ENCODE measurements around the gene DSE. TPM values are rescaled to one million over a fixed set of nuclear protein-coding genes. Genes with fewer than 3 reads are reported as not detected.
"Not testable (repeated sequence)": the region's sequence is repeated elsewhere in the genome, so short reads cannot be mapped to it uniquely, and the experiment has no call there.

Gene DSE
- total RNA-seq = 10 to 100 TPM; 27.8 to 42.1 (median 31.5) TPM

DNA sequence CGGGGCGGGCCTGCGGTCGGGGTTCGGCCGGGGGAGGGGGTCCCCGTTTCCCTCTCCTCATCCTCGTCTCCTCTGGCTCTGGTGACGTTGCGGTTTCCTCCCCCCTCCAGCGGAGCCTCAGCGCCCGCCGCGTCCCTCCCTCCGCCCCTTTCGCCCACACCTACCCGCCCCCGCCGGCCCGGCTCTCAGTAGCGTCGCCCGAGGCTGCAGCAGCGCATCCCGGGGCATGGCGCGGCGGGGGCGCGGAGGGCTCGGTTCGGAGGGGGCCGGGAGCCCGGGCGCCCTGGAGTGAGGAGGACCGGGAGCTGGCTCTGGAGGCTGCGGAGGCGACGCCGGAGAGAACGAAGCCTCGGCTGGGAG lies at the start of gene DSE:
Gene DSE (plus strand): TSS at position 188 of the 360 bp plus-strand sequence. CDS start 28,304 bp downstream, outside the sequence.
- intact Hi-C loops (cut with DNase I) = loop anchor here (5.0 kb wide), 1 partner anchor 88 kb away; no protein-coding TSS in a partner anchor
- H3K4me3 ChIP-seq = peak within 1 kb of the TSS; percentile 79 to 91 (median 83)
- TF ChIP-seq POLR2A (IDR thresholded peaks at IDR 0.05; ENCODE audit: low read depth) (peak; percentile 70), POLR2AphosphoS5 (IDR thresholded peaks at IDR 0.05) (peak; percentile 76 to 92), EP300 (IDR thresholded peaks at IDR 0.05) (no peak)
- TF ChIP-seq, protein P1, sequence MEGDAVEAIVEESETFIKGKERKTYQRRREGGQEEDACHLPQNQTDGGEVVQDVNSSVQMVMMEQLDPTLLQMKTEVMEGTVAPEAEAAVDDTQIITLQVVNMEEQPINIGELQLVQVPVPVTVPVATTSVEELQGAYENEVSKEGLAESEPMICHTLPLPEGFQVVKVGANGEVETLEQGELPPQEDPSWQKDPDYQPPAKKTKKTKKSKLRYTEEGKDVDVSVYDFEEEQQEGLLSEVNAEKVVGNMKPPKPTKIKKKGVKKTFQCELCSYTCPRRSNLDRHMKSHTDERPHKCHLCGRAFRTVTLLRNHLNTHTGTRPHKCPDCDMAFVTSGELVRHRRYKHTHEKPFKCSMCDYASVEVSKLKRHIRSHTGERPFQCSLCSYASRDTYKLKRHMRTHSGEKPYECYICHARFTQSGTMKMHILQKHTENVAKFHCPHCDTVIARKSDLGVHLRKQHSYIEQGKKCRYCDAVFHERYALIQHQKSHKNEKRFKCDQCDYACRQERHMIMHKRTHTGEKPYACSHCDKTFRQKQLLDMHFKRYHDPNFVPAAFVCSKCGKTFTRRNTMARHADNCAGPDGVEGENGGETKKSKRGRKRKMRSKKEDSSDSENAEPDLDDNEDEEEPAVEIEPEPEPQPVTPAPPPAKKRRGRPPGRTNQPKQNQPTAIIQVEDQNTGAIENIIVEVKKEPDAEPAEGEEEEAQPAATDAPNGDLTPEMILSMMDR (IDR thresholded peaks at IDR 0.05) = no peak
- peak within 1 kb of the TSS; percentile 92 to 98 (median 94) for H3K27ac ChIP-seq (replicated peaks in 1 of 4)
- WGBS = 0% methylated on average over 3 of the region's 43 CpGs
- peak; percentile 95 for DNase-seq (ENCODE audit: extremely low spot score)
- H3K27me3 ChIP-seq = no peaks in the 10 kb centered on the region
- no peaks in the 10 kb centered on the region for H3K9me3 ChIP-seq
- H3K4me1 ChIP-seq = peaks cover 3 to 26% (median 19%) of the 10 kb centered on the region in 4 donors
- H3K36me3 ChIP-seq = no peaks in the 10 kb centered on the region

DNA sequence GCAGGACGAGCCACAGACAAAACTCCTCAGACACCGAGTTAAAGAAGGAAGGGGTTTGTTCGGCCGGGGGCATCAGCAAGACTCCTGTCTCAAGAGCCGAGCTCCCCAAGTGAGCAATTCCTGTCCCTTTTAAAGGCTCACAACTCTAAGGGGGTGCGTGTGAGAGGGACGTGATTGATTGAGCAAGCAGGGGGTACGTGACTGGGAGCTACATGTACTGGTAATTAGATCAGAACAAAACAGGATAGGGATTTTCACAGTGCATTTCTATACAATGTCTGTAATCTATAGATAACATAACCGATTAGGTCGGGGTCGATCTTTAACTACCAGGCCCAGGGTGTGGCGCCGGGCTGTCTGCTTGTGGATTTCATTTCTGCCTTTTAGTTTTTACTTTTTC lies 48.8 kb upstream of the DSE start:
- intact Hi-C loops (cut with DNase I); DNase-seq (ENCODE audit: extremely low spot score); H3K9me3 ChIP-seq; H3K36me3 ChIP-seq; H3K27ac ChIP-seq (replicated peaks in 1 of 4); H3K4me3 ChIP-seq; H3K27me3 ChIP-seq: not testable (repeated sequence)
- peaks cover 3 to 14% (median 8%) of the 10 kb centered on the region in 4 donors for H3K4me1 ChIP-seq
- 95% methylated on average over 13 of the region's 13 CpGs for WGBS

DNA sequence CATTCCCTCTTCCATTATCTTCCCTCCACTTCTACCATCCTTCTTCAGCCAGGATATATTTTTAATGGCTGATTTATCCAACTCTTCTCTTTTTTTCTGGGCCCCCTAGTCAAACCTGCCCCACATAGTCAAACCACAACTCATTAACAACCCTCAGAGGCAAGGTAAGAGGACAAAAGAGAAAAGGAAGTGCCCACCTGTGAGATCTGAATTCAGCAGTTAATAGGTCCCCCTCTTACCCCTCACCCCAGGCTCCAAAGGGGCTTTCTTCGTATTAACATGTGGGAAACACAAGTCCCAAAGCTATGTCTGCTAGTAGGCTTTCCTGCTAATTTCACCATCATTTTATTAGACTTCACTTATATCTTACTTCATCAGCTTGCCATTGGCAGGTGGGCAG lies 46.9 kb upstream of the DSE start:
- Histone ChIP-seq H3K4me3 (no peak overlapping the region), H3K9me3 (no peaks in the 10 kb centered on the region), H3K27me3 (no peaks in the 10 kb centered on the region), H3K27ac (replicated peaks in 1 of 4) (no peak overlapping the region), H3K4me1 (peaks cover 7 to 31% (median 16%) of the 10 kb centered on the region in 4 donors), H3K36me3 (no peaks in the 10 kb centered on the region)
- 96% methylated on average over 1 of the region's 1 CpG for WGBS
- intact Hi-C loops (cut with DNase I) = no loop called here
- TF ChIP-seq, protein P1 (IDR thresholded peaks at IDR 0.05) = no peak
- TF ChIP-seq EP300 (IDR thresholded peaks at IDR 0.05) (no peak), POLR2A (IDR thresholded peaks at IDR 0.05; ENCODE audit: low read depth) (no peak), POLR2AphosphoS5 (IDR thresholded peaks at IDR 0.05) (no peak)
- DNase-seq (ENCODE audit: extremely low spot score) = no peak

DNA sequence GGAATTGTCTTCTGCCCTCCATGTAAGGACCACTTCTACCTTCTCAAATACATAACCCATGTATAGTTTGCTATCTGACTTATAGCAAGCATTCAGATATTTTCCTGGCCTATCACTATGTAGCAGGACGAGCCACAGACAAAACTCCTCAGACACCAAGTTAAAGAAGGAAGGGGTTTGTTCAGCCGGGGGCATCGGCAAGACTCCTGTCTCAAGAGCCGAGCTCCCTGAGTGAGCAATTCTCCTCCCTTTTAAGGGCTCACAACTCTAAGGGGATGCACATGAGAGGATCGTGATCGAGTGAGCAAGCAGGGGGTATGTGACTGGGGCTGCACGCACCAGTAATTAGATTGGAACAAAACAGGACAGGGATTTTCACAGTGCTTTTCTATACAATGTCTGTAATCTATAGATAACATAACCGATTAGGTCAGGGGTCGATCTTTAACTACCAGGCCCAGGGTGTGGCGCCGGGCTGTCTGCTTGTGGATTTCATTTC lies 45.1 kb upstream of the DSE start:
- H3K36me3 ChIP-seq; H3K27me3 ChIP-seq; DNase-seq (ENCODE audit: extremely low spot score); H3K4me3 ChIP-seq; intact Hi-C loops (cut with DNase I); H3K9me3 ChIP-seq; H3K27ac ChIP-seq (replicated peaks in 1 of 4): not testable (repeated sequence)
- H3K4me1 ChIP-seq = peaks cover 7 to 35% (median 19%) of the 10 kb centered on the region in 4 donors
- 97% methylated on average over 11 of the region's 11 CpGs for WGBS

DNA sequence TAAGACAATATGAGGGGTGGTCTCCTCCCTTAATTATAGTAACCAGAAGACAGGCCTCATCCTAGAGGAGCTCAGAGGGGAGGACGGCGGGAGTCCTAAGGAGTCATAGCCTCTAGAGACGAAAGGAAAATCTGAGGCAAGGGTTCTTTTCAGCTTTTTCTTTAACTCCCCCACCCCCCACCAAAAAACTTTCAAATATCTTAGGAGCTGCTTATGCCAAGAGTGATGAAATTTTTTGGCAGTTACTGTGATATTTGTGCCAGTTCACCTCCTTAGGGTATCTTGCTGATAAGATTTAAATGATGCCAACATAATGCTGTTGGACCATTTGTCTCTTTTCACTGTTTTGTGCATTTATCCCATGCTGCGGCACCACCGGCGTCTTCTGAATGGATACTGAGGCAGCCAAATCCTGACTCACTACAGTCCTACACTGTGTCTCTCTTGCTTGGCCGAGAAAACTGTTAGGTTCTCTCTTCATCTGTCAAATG lies 44.5 kb upstream of the DSE start:
- Histone ChIP-seq H3K9me3 (no peaks in the 10 kb centered on the region), H3K4me1 (peaks cover 7 to 35% (median 19%) of the 10 kb centered on the region in 4 donors), H3K36me3 (no peaks in the 10 kb centered on the region), H3K27ac (replicated peaks in 1 of 4) (no peak overlapping the region), H3K4me3 (no peak overlapping the region), H3K27me3 (no peaks in the 10 kb centered on the region)
- TF ChIP-seq POLR2AphosphoS5 (IDR thresholded peaks at IDR 0.05) (no peak), EP300 (IDR thresholded peaks at IDR 0.05) (no peak), POLR2A (IDR thresholded peaks at IDR 0.05; ENCODE audit: low read depth) (no peak)
- TF ChIP-seq, protein P1 (IDR thresholded peaks at IDR 0.05) = no peak
- intact Hi-C loops (cut with DNase I) = no loop called here
- WGBS = 65% methylated on average over 7 of the region's 7 CpGs
- DNase-seq (ENCODE audit: extremely low spot score) = no peak

DNA sequence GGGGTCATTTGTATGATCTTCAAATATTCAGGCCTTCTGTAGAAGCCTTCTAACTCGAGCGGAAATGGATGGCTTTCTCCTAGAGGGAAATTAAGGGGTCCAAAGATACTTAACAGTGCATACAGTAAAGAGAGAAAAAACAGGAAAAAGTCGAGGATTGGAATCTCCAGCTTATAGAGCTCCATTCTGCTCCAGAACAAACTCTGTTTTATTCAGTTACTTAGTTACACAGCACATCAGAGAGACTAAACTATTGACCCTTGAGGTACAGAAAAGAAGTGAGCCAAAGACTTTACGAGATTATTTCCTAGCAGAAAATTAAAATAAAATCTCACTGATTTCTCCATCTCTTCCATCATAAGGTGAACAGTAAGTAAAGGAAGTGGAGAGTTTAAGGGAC lies 43.8 kb upstream of the DSE start:
- H3K9me3 ChIP-seq = no peaks in the 10 kb centered on the region
- TF ChIP-seq EP300 (IDR thresholded peaks at IDR 0.05) = no peak
- TF ChIP-seq POLR2A (IDR thresholded peaks at IDR 0.05; ENCODE audit: low read depth) = no peak
- TF ChIP-seq, protein P1 (IDR thresholded peaks at IDR 0.05) = no peak
- TF ChIP-seq POLR2AphosphoS5 (IDR thresholded peaks at IDR 0.05) = no peak
- no peaks in the 10 kb centered on the region for H3K27me3 ChIP-seq
- no peak for DNase-seq (ENCODE audit: extremely low spot score)
- intact Hi-C loops (cut with DNase I) = no loop called here
- 61% methylated on average over 4 of the region's 4 CpGs for WGBS
- H3K36me3 ChIP-seq = no peaks in the 10 kb centered on the region
- no peak overlapping the region for H3K4me3 ChIP-seq
- peaks cover 7 to 35% (median 19%) of the 10 kb centered on the region in 4 donors for H3K4me1 ChIP-seq
- no peak overlapping the region for H3K27ac ChIP-seq (replicated peaks in 1 of 4)
